HFFc6 (cell line): ENCODE results near the gene CADM2. TPM values are rescaled to one million over a fixed set of nuclear protein-coding genes. Genes with fewer than 3 reads are reported as not detected.

Experiments used
- DNase-seq: peaks from one replicate; pipeline ENCODE4 v3.0.0-alpha.2; 2018
- H3K27ac Mint-ChIP-seq: 2 replicates; pipeline ENCODE4 v1.8.0; 2020; ENCODE audit warnings: mild to moderate bottlenecking, mixed read lengths
- H3K27me3 Mint-ChIP-seq: 2 replicates; pipeline ENCODE4 v1.8.0; 2021; ENCODE audit warnings: mild to moderate bottlenecking, moderate library complexity, mixed read lengths; ENCODE audit not compliant: insufficient read depth
- H3K36me3 Mint-ChIP-seq: 2 replicates; pipeline ENCODE4 v1.8.0; 2021; ENCODE audit warnings: low read depth, mixed read lengths
- H3K4me1 Mint-ChIP-seq: 2 replicates; pipeline ENCODE4 v1.8.0; 2020; ENCODE audit warnings: low read depth, mixed read lengths
- H3K4me3 Mint-ChIP-seq: 2 replicates; pipeline ENCODE4 v1.8.0; 2020; ENCODE audit warnings: mild to moderate bottlenecking, moderate library complexity, mixed read lengths
- H3K9me3 Mint-ChIP-seq: 2 replicates; pipeline ENCODE4 v1.8.0; 2020; ENCODE audit warnings: mild to moderate bottlenecking, mixed read lengths
- total RNA-seq, 6 experiments: library from RNA; stranded (reverse); fragmentation: NEBNext Ultra II Directional; extraction: Animal tissue kit (Norgen Biotek cat#: 25700); gene quantifications; 2 replicates in 1 of 6; 3 replicates in 5 of 6; pipeline ENCODE4 v1.2.3, GENCODE V29; 2021
- TF ChIP-seq, protein P1 (sequence below): fragments of 200-600 bp; sonication (generic); IDR thresholded peaks from 2 replicates; pipeline ENCODE4 v1.5.0; 2021; ENCODE audit warnings: antibody characterized with exemption, mild to moderate bottlenecking

CADM2 gene
- total RNA-seq, 6 experiments from 2014 or later = not detected

DNA sequence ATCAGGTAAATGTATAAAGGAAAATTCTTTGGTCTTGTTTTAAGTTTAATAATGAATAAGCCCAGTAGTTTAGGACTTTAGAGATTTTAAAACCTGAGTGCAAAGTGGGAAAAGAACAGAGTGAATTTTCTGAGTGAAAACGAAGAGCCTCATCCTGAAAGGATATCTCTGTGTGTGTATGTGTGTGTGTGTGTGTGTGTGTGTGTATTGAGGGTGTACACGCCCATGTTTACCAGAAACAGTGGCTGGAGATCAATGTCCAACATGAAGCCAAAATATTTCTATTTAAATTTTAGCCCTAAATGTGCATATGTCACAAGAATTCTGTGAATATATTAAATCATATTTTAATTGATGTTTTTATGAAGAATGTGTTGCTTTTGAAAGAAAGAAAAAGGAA, 549.9 kb downstream of the CADM2 start:
- TF ChIP-seq, protein P1, sequence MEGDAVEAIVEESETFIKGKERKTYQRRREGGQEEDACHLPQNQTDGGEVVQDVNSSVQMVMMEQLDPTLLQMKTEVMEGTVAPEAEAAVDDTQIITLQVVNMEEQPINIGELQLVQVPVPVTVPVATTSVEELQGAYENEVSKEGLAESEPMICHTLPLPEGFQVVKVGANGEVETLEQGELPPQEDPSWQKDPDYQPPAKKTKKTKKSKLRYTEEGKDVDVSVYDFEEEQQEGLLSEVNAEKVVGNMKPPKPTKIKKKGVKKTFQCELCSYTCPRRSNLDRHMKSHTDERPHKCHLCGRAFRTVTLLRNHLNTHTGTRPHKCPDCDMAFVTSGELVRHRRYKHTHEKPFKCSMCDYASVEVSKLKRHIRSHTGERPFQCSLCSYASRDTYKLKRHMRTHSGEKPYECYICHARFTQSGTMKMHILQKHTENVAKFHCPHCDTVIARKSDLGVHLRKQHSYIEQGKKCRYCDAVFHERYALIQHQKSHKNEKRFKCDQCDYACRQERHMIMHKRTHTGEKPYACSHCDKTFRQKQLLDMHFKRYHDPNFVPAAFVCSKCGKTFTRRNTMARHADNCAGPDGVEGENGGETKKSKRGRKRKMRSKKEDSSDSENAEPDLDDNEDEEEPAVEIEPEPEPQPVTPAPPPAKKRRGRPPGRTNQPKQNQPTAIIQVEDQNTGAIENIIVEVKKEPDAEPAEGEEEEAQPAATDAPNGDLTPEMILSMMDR = no peak
- no peaks in the 10 kb centered on the region for H3K27me3 Mint-ChIP-seq
- no peak for DNase-seq
- H3K4me3 Mint-ChIP-seq = no peak overlapping the region
- no peaks in the 10 kb centered on the region for H3K4me1 Mint-ChIP-seq
- H3K36me3 Mint-ChIP-seq = no peaks in the 10 kb centered on the region
- no peak overlapping the region for H3K27ac Mint-ChIP-seq
- peaks cover 30% of the 10 kb centered on the region for H3K9me3 Mint-ChIP-seq

DNA sequence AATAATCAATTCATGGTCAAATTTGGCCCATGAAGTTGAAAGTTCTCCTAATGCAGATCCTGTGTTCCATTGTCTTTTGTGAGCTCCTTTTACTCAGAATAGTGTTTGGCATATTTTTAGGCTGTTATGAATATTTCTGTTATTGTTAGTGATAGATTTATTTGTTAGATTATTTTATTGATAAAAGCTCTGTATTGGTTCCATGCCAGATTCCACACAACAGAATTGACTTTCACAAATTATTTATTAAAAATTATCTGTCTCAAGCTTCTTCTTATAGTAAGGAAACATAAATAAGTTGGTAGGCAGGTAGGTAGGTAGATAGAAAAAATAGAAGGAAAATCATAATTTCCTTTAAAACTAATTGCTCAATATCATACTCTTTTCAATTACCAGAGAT, 557.4 kb downstream of the CADM2 start:
- H3K9me3 Mint-ChIP-seq = peaks cover 4% of the 10 kb centered on the region; the same call in 1 of the 2 replicates
- H3K4me1 Mint-ChIP-seq = no peaks in the 10 kb centered on the region

DNA sequence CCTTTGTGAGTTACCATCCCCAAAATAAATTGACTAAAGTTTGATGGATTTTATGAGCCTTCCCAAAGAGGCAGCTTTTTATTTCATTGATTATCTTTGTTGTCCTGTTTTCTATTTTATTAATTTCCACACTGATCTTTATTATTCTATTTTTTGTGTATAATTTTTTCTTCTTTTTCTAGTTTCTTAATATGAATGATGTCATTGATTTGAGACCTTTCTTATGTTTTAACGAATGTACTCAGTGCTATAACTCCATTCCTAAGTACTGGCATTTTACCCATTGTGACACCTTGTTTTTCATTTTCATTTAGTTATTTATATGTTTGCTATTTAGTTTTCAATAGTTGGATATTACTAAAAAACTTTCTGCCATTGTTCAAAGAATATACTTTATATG, 565.3 kb downstream of the CADM2 start:
- Mint-ChIP-seq H3K4me1 (no peaks in the 10 kb centered on the region), H3K27me3 (no peaks in the 10 kb centered on the region), H3K27ac (no peak overlapping the region), H3K36me3 (no peaks in the 10 kb centered on the region), H3K4me3 (no peak overlapping the region), H3K9me3 (peaks cover 18% of the 10 kb centered on the region)
- no peak for DNase-seq
- TF ChIP-seq, protein P1 = no peak

More for the DNA sequence above, 557.4 kb downstream of the CADM2 start:
- DNase-seq = no peak
- no peak overlapping the region for H3K27ac Mint-ChIP-seq
- no peak overlapping the region for H3K4me3 Mint-ChIP-seq
- TF ChIP-seq, protein P1 = no peak
- no peaks in the 10 kb centered on the region for H3K36me3 Mint-ChIP-seq
- no peaks in the 10 kb centered on the region for H3K27me3 Mint-ChIP-seq

DNA sequence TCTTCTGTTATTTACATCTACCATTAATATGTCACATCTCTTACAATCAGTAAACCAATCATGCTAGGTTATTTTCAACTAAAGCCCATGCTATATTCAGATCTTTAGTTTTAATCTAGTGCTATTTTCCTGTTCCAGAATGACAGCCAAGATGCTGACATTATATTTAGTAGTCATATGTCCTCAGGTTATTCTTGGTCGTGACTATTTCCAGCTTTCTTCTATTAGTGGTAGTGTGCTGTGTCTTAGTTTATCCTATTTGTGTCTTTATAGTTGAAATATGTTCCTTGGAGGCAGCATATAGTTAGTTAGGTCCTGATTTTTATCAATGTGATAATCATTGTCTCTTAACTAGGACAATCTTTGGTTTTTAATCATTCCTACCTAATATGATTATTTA, 566.5 kb downstream of the CADM2 start:
- TF ChIP-seq, protein P1 = no peak
- no peak for DNase-seq
- H3K4me1 Mint-ChIP-seq = no peaks in the 10 kb centered on the region

DNA sequence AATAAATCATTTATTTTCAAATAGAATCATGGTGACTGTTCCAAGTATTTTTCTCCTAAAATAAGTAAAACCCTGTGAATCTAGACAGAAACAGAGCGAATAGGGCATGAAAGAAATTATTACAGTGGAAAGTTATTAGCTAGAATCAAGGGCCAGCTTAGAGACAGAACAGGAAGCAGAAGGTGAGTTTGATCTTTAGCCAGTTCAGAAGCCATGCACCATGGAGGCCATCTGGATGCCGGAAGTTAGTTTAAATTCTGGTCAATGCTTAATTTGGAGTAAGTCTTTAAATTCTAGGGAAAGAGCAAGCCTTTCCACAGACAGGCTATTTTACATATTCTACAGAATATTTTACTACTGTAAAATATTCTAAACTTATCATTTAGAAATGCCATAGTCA, 574.8 kb downstream of the CADM2 start:
- Mint-ChIP-seq H3K27ac (no peak overlapping the region), H3K9me3 (peaks cover 33% of the 10 kb centered on the region), H3K4me3 (no peak overlapping the region), H3K4me1 (no peaks in the 10 kb centered on the region), H3K27me3 (no peaks in the 10 kb centered on the region; the same call in 1 of the 2 replicates), H3K36me3 (no peaks in the 10 kb centered on the region)
- TF ChIP-seq, protein P1 = no peak
- no peak for DNase-seq

More for the DNA sequence above, 566.5 kb downstream of the CADM2 start:
- peaks cover 27% of the 10 kb centered on the region for H3K9me3 Mint-ChIP-seq
- no peaks in the 10 kb centered on the region; the same call in 1 of the 2 replicates for H3K27me3 Mint-ChIP-seq
- no peaks in the 10 kb centered on the region for H3K36me3 Mint-ChIP-seq
- H3K4me3 Mint-ChIP-seq = no peak overlapping the region
- no peak overlapping the region for H3K27ac Mint-ChIP-seq

DNA sequence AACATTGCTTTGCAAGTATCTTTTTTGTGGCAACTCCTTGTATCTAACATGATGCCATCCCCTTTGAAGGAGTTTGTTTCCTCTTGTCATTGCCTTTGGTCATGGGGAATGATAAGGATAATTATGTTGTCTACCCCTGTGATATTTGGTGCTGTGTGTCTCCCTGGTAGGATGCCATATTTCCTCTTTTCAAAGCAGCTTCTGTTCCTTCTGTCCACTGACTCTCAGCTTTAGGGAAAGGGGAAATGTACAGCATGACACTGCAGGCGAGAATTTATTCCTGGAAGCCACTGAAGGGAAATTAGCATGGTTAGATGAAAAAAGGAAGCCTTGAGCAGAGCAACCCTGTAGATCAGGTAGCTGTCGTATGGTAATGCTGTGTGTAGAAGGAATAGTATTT, 576.7 kb downstream of the CADM2 start:
- Mint-ChIP-seq H3K4me1 (no peaks in the 10 kb centered on the region), H3K9me3 (peaks cover 24% of the 10 kb centered on the region), H3K36me3 (no peaks in the 10 kb centered on the region), H3K27me3 (no peaks in the 10 kb centered on the region), H3K4me3 (no peak overlapping the region), H3K27ac (no peak overlapping the region)
- TF ChIP-seq, protein P1 = no peak
- DNase-seq = no peak
